Stimulated activated CD4-positive, alpha-beta T cell treated with anti-CD3 and anti-CD28 coated beads, Interleukin-4, amount 100 ng/mL, for 24 hours (primary cell): ENCODE results near the gene MCF2L2.
"Not testable (repeated sequence)": the region's sequence is repeated elsewhere in the genome, so short reads cannot be mapped to it uniquely, and the experiment has no call there.

Source experiments
- DNase-seq: peaks from one replicate; pipeline ENCODE4 v3.0.0-alpha.2; 2020

The MCF2L2 gene

GRCh38 chr3:183428447-183429211, at the start of gene MCF2L2:
MCF2L2 (minus strand) TSS chr3:183428619; CDS start chr3:183427977, 642 bp downstream.
- peak; percentile 75 for DNase-seq

- DNase-seq: no peak
Measured at GRCh38 chr3:183477801-183478456, 49.5 kb upstream of the MCF2L2 start.

GRCh38 chr3:183475764-183476162, 47.3 kb upstream of the MCF2L2 start:
- DNase-seq: not testable (repeated sequence)

- DNase-seq: no peak
Measured at GRCh38 chr3:183475016-183475763, 46.8 kb upstream of the MCF2L2 start.

GRCh38 chr3:183473969-183474368, 45.5 kb upstream of the MCF2L2 start:
- no peak for DNase-seq

GRCh38 chr3:183472155-183472554, 43.7 kb upstream of the MCF2L2 start:
- DNase-seq: no peak

- DNase-seq: no peak
Measured at GRCh38 chr3:183468424-183468823, 40.0 kb upstream of the MCF2L2 start.

- no peak for DNase-seq
Measured at GRCh38 chr3:183466575-183466974, 38.2 kb upstream of the MCF2L2 start.

GRCh38 chr3:183465710-183466109, 37.3 kb upstream of the MCF2L2 start:
- not testable (repeated sequence) for DNase-seq

GRCh38 chr3:183464480-183464879, 36.1 kb upstream of the MCF2L2 start:
- DNase-seq: no peak

- no peak for DNase-seq
Measured at GRCh38 chr3:183460081-183461055, 31.9 kb upstream of the MCF2L2 start.

GRCh38 chr3:183455089-183455488, 26.7 kb upstream of the MCF2L2 start:
- DNase-seq: no peak

- DNase-seq: no peak
Measured at GRCh38 chr3:183454064-183454463, 25.6 kb upstream of the MCF2L2 start.

- DNase-seq: no peak
Measured at GRCh38 chr3:183449791-183450190, 21.4 kb upstream of the MCF2L2 start.

- DNase-seq: no peak
Measured at GRCh38 chr3:183449391-183449790, 21.0 kb upstream of the MCF2L2 start.

- no peak for DNase-seq
Measured at GRCh38 chr3:183448369-183449128, 20.1 kb upstream of the MCF2L2 start.

GRCh38 chr3:183447206-183448001, 19.0 kb upstream of the MCF2L2 start:
- peak; percentile 78 for DNase-seq

GRCh38 chr3:183446838-183447205, 18.4 kb upstream of the MCF2L2 start:
- no peak for DNase-seq

GRCh38 chr3:183444748-183445147, 16.3 kb upstream of the MCF2L2 start:
- no peak for DNase-seq
